Keratinocyte (primary cell): ENCODE results near the gene PRLR. TPM values are rescaled to one million over a fixed set of nuclear protein-coding genes. Genes with fewer than 3 reads are reported as not detected.

Experiments used
- DNase-seq: peaks from one replicate; pipeline ENCODE4 v3.0.0-alpha.2; 2011; ENCODE audit warnings: low read depth, missing footprints, low spot score
- FAIRE-seq: peaks from 2 replicates; lab custom pipeline; 2011; peaks lifted over from hg19 to GRCh38; lab: Jason Lieb, UNC
- H2AFZ ChIP-seq: 2 replicates; pipeline ENCODE4 v1.6.0; 2012; ENCODE audit warnings: low read length, control low read depth, inconsistent platforms; ENCODE audit not compliant: control insufficient read depth
- H3K27ac ChIP-seq: 2 replicates; pipeline ENCODE4 v1.5.1; 2011; ENCODE audit warnings: low read length; ENCODE audit not compliant: control insufficient read depth, insufficient read depth
- H3K27me3 ChIP-seq: 3 replicates; pipeline ENCODE4 v1.6.0; 2011; ENCODE audit warnings: low read length; ENCODE audit not compliant: control insufficient read depth, insufficient read depth; ENCODE audit errors: extremely low read depth
- H3K36me3 ChIP-seq, 2 experiments: 2 replicates in 1 of 2; 3 replicates in 1 of 2; pipeline ENCODE4 v1.5.1; 2011; ENCODE audit warnings: low read length in 2 of 2, mild to moderate bottlenecking in 1 of 2; ENCODE audit not compliant: control insufficient read depth in 2 of 2, insufficient read depth in 2 of 2; ENCODE audit errors: extremely low read depth in 1 of 2
- H3K4me1 ChIP-seq: 3 replicates; pipeline ENCODE4 v1.5.1; 2011; ENCODE audit warnings: low read length; ENCODE audit not compliant: control insufficient read depth, insufficient read depth; ENCODE audit errors: extremely low read depth
- H3K4me2 ChIP-seq: 3 replicates; pipeline ENCODE4 v1.6.0; 2011; ENCODE audit warnings: low read depth, low read length; ENCODE audit not compliant: control insufficient read depth, insufficient read depth; ENCODE audit errors: extremely low read depth
- H3K4me3 ChIP-seq, 3 experiments: fragments of 200-600 bp in 1 of 3; sonication (generic) in 1 of 3; 2 replicates in 2 of 3; 3 replicates in 1 of 3; pipeline ENCODE4 v1.5.1; 2011 to 2016; ENCODE audit warnings: low read length in 3 of 3, mild to moderate bottlenecking in 3 of 3, control low read depth in 2 of 3, inconsistent platforms in 1 of 3, low read depth in 1 of 3, mixed read lengths in 1 of 3, mixed run types in 1 of 3, moderate library complexity in 1 of 3; ENCODE audit not compliant: control insufficient read depth in 2 of 3, insufficient read depth in 2 of 3; ENCODE audit errors: extremely low read depth in 1 of 3
- H3K79me2 ChIP-seq: 2 replicates; pipeline ENCODE4 v1.6.0; 2012; ENCODE audit warnings: low read length; ENCODE audit not compliant: control insufficient read depth, insufficient read depth
- H3K9ac ChIP-seq: 3 replicates; pipeline ENCODE4 v1.6.0; 2011; ENCODE audit warnings: low read length; ENCODE audit not compliant: control insufficient read depth, insufficient read depth; ENCODE audit errors: extremely low read depth
- H3K9me1 ChIP-seq: 3 replicates; pipeline ENCODE4 v1.6.0; 2011; ENCODE audit warnings: low read length; ENCODE audit not compliant: control insufficient read depth, insufficient read depth; ENCODE audit errors: extremely low read depth
- H3K9me3 ChIP-seq: 2 replicates; pipeline ENCODE4 v1.5.1; 2012; ENCODE audit warnings: low read depth, low read length; ENCODE audit not compliant: control insufficient read depth
- H4K20me1 ChIP-seq: 3 replicates; pipeline ENCODE4 v1.6.0; 2011; ENCODE audit warnings: low read length; ENCODE audit not compliant: control insufficient read depth, insufficient read depth; ENCODE audit errors: extremely low read depth
- EZH2 ChIP-seq: IDR thresholded peaks from one replicate; pipeline ENCODE4 v1.6.1; 2012; ENCODE audit warnings: inconsistent platforms, mild to moderate bottlenecking, low read length, moderate library complexity
- dilution Hi-C: fragments of 300-500 bp; cut with MboI; formaldehyde crosslinking; loops from one replicate; pipeline ENCODE4 v1.7.0; 2020; ENCODE audit warnings: low sequenced_read_pairs; ENCODE audit not compliant: extremely low pct_ligation_motif_present
- polyA plus RNA-seq, 5 experiments: library from polyadenylated mRNA; depleted of rRNA in 3 of 5; stranded (reverse) in 3 of 5; stranded (forward) in 1 of 5; unstranded in 1 of 5; fragments of >200 nt; gene quantifications; 1 replicate in 1 of 5; 2 replicates in 3 of 5; 3 replicates in 1 of 5; pipeline versions ENCODE4 v1.2.1 to v1.2.3, GENCODE V29; 2011 to 2012; ENCODE audit warnings: missing spikeins in 2 of 5, low read depth in 1 of 5, low replicate concordance in 1 of 5
- TF ChIP-seq, protein P1 (sequence below), 3 experiments: IDR thresholded peaks in 1 of 3; conservative IDR thresholded peaks in 1 of 3; optimal IDR thresholded peaks in 1 of 3; 2 replicates in 2 of 3; 3 replicates in 1 of 3; pipeline versions ENCODE3 to v1.5.1; 2011; ENCODE audit warnings: low read length in 3 of 3, mild to moderate bottlenecking in 3 of 3, moderate library complexity in 2 of 3, control low read depth in 1 of 3, inconsistent platforms in 1 of 3; ENCODE audit not compliant: insufficient read depth in 2 of 3; ENCODE audit errors: extremely low read depth in 1 of 3

The PRLR gene
- polyA plus RNA-seq, 1 donor (not counting 4 experiments of a cell fraction or from before 2014, with no cell fraction given): 0.04 TPM

DNA sequence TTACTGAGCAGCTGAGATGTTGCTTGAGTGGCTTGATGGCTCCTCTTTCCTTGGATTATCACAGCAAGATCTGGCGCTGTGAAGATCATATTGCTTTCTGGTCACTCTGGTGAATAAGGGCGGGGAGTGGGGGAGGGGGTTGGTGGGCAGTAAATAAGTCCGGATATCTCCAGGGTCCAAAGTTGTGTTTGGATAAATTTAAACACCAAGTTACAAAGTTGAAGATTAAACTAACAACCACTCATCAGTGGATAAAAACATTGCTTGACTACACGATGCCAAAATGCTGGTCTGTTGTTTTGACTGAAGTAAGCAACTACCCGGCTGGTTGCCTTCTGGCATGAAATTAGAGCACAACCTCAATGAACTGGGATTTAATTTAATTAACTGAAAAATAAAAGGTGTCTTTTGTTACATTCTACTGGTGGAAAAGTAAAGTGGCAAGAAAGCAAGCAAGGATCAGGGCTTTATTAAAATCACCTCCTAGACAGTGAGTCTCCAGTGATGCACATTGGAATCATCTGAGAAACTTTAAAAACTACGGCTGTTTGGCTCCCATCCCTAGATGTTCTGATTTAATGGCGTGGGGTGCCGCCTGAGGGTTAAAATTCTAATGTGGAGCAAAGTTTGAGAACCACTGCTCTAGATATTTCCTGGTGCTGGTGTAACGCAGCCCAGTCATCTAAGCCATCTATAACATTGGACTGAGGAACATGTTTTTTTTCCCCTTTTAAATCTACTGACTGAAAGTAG, 95.8 kb downstream of the PRLR start:
- Histone ChIP-seq H3K9me1 (no peaks in the 10 kb centered on the region), H3K4me3 (no peak overlapping the region), H3K9me3 (no peaks in the 10 kb centered on the region), H2AFZ (no peak overlapping the region), H3K27me3 (no peaks in the 10 kb centered on the region), H3K27ac (no peak overlapping the region), H3K79me2 (no peaks in the 10 kb centered on the region), H3K4me1 (peaks cover 9% of the 10 kb centered on the region), H3K36me3 (no peaks in the 10 kb centered on the region), H3K9ac (no peak overlapping the region), H3K4me2 (no peak overlapping the region), H4K20me1 (no peaks in the 10 kb centered on the region)
- TF ChIP-seq, protein P1, sequence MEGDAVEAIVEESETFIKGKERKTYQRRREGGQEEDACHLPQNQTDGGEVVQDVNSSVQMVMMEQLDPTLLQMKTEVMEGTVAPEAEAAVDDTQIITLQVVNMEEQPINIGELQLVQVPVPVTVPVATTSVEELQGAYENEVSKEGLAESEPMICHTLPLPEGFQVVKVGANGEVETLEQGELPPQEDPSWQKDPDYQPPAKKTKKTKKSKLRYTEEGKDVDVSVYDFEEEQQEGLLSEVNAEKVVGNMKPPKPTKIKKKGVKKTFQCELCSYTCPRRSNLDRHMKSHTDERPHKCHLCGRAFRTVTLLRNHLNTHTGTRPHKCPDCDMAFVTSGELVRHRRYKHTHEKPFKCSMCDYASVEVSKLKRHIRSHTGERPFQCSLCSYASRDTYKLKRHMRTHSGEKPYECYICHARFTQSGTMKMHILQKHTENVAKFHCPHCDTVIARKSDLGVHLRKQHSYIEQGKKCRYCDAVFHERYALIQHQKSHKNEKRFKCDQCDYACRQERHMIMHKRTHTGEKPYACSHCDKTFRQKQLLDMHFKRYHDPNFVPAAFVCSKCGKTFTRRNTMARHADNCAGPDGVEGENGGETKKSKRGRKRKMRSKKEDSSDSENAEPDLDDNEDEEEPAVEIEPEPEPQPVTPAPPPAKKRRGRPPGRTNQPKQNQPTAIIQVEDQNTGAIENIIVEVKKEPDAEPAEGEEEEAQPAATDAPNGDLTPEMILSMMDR (optimal IDR thresholded peaks at IDR 0.05 in 1 of 3, IDR thresholded peaks at IDR 0.05 in 1 of 3, conservative IDR thresholded peaks at IDR 0.05 in 1 of 3; ENCODE audit: extremely low read depth in 1 of 3, insufficient read depth in 2 of 3, low read length in 3 of 3): no peak
- no peak for TF ChIP-seq EZH2
- FAIRE-seq: no peak
- dilution Hi-C loops: no loop called here
- DNase-seq: no peak

- FAIRE-seq (no peak), DNase-seq (no peak)
- Histone ChIP-seq H3K9me3 (no peaks in the 10 kb centered on the region), H3K36me3 (no peaks in the 10 kb centered on the region), H3K4me2 (no peak overlapping the region), H3K9ac (no peak overlapping the region), H3K27me3 (no peaks in the 10 kb centered on the region), H3K4me3 (no peak overlapping the region), H3K4me1 (peaks cover 17% of the 10 kb centered on the region), H2AFZ (no peak overlapping the region), H3K9me1 (no peaks in the 10 kb centered on the region), H3K27ac (no peak overlapping the region), H3K79me2 (no peaks in the 10 kb centered on the region), H4K20me1 (no peaks in the 10 kb centered on the region)
- no peak for TF ChIP-seq EZH2
- TF ChIP-seq, protein P1 (optimal IDR thresholded peaks at IDR 0.05 in 1 of 3, IDR thresholded peaks at IDR 0.05 in 1 of 3, conservative IDR thresholded peaks at IDR 0.05 in 1 of 3; ENCODE audit: extremely low read depth in 1 of 3, insufficient read depth in 2 of 3, low read length in 3 of 3): no peak
- dilution Hi-C loops: no loop called here
Observed at GRCh38 chr5:35133186-35133585, 97.1 kb downstream of the PRLR start.
